ENCODE data around the gene APBB2.
"Not testable (repeated sequence)": the region's sequence is repeated elsewhere in the genome, so short reads cannot be mapped to it uniquely, and the experiment has no call there.

The APBB2 gene

DNA sequence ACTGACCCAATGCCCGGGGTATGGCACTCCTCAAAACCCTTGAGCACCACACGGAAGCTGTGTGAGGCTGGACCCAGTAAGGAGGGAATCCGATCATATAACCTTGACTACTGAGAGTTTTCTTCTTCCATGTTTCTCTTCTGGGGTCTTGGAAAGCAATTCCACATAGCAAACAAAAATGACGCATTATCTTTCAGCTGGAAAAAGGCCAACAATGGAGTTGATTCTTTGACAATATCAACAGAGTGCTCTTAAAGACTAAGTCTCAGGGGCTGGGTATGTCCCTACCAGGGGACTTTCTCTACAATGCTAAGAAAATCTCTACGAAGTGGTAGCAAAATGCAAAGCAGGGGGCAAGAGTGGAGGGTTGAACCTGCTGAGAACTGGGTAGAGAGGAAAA, 276.0 kb downstream of the APBB2 start:
- DNase-seq (ENCODE audit: low spot score) = no peak

GRCh38 chr4:40937140-40937725, 277.1 kb downstream of the APBB2 start:
- no peak for DNase-seq (ENCODE audit: low spot score)

GRCh38 chr4:40934676-40935075, 279.7 kb downstream of the APBB2 start:
- DNase-seq (ENCODE audit: low spot score) = no peak

DNA sequence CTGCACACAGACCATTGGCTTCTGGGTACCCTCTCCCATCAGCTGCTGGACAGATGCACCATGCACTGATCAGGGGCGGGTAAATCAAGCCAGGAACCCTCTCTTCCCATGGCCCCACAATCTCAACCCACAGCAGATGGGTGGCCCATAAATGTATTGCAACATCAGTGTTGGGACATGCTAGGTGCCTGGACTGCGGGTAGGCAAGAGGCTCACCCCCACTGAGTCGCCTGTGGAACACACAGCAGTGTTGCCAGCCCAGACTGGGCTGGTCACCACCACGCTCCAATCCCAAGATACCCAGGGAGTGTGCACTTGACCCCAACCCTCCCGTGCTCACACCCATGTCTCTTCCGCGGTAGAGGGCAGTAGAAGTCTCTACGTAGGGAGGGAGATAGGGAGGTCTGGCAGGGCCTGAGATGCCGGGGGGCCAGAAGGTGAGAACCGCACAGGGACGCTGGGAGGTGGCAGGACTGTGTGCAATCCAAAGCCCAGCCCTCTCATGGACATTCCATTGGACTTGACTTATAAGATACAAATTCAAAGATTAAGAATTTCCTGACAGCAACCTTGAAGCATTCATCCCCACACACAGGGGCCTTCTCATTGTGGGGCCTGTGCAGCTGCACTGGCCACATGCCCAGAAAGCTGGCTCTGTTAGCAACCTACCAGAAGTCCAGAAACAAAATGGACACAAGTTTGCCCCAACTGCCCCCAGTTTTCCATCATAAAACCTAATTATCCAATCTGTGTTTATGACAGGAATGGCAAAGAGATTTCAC, 280.9 kb downstream of the APBB2 start:
- no peak for DNase-seq (ENCODE audit: low spot score)

GRCh38 chr4:40931841-40932240, 282.5 kb downstream of the APBB2 start:
- DNase-seq (ENCODE audit: low spot score) = no peak

DNA sequence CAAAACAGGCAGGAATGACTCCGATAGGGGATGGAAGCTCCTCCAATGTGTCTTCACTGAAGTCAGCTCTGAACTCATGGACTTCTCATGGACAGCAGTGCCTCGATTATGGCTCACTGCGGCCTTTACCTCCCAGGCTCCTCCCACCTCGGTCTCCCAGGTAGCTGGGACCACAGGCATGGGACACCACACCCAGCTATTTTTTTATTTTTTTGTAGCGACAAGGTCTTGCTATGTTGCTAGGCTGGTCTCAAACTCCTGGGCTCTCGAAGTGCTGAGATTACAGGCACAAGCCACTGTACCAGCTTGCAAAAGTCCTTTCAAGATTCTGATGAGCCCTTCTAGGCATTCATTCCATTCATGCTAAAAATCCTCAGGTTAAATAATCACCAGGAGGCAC, 283.1 kb downstream of the APBB2 start:
- no peak for DNase-seq (ENCODE audit: low spot score)

DNA sequence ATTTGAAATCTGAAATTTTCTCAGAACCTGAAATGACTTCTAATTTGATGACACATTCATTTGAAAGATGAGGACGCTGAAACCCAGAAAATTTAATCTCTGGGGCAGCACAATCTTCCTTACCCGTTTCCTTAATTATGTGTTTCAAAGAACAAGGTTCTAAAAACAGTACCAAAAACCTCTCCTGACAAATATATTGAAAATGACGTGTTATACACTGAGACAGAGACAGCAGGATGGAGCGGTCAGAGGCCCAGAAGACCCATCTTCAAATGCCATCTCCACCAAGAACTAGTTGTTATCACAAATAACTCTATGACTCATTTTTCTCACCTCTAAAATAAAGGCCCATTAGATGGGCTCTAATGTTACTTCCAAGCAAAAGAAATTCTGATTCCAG, 287.3 kb downstream of the APBB2 start:
- DNase-seq (ENCODE audit: low spot score) = no peak

- no peak for DNase-seq (ENCODE audit: low spot score)
Observed at GRCh38 chr4:40924793-40925117, 289.6 kb downstream of the APBB2 start.

DNA sequence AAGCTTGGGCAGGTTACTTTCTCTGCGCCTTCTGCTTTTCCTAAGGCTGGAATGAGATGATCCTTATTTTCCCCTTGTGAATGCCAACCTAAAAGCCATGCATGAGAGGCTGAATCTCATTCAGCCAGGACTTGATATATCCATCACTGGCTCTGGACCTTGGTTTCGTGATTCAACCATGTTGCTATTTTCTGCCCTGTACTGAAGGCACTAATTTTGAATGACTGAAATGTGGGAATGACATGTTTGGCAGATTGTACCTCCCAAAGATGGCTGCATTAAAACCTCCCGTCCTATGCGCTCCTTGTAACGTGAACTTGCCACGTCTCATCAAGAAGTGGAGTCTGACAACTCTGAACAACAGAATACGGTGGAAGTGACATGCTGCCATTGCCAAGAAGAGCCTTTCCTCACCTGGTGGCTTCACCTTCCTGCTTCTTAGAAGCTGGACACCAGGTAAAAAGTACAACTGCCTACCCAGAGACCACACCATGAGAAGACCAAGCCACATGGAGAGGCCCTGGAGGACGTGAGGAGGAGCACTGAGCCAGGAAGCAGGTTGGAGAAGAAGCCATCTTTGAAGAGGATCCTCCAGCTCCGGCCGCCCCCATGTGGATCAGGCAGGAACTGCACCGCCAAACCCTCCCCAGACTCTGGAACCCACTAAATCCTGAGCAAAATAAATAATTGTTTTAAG, 290.1 kb downstream of the APBB2 start:
- DNase-seq (ENCODE audit: low spot score) = peak; percentile 89

DNA sequence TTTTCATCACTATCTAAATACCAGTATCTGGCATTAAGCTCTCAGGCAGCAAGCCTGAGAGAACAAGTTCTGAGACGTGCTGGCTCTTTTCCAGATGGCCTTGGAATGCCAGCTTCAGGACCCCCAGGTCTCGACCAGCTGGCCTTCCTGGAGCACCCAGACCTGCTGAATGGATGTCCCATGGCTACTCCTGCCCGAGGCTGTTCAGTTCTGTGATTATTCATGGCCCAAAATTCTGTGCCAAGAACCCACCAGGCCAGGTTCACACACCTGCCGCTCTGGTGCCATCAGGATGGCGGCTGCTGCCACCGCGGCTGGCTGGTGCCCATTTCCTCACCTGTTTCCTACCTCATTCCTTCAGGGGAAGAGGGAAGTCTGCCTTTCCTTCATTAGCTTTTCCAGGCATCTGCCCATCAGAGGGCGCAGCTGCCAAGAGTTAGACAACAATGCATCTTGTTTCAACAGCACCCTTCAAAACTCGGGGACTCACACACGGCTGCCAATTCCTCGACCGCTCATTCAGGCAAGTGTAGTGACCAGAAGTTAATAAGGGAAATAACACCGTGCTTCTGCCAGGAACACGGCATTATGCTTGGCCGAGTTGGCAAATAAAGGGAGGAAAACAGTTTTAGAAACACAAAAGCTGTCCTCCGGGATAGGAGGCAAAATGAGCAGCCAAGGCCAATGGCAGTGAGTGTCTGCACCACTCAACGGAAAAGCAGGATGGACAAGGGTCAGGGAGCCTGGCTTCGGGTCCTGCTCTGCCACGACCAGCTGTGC, 290.8 kb downstream of the APBB2 start:
- no peak for DNase-seq (ENCODE audit: low spot score)

DNA sequence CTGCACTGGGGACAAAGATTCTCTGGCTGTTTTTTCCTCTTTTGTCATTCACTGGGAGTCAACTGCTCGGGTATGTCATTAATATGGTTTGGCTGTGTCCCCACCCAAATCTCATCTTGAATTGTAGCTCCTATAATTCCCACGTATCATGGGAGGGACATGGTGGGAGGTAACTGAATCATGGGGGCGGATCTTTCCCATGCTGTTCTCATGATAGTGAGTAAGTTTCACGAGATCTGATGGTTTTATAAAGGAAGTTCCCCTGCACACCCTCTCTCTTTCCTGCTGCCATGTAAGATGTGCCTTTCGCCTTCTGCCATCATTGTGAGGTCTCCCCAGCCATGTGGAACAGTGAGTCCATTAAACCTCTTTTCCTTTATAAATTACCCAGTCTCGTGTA, 294.4 kb downstream of the APBB2 start:
- not testable (repeated sequence) for DNase-seq (ENCODE audit: low spot score)

- peak; percentile 75 for DNase-seq (ENCODE audit: low spot score)
Observed at GRCh38 chr4:40918330-40918729, 296.0 kb downstream of the APBB2 start.

- peak; percentile 38 for DNase-seq (ENCODE audit: low spot score)
Observed at GRCh38 chr4:40916880-40917279, 297.5 kb downstream of the APBB2 start.

DNA sequence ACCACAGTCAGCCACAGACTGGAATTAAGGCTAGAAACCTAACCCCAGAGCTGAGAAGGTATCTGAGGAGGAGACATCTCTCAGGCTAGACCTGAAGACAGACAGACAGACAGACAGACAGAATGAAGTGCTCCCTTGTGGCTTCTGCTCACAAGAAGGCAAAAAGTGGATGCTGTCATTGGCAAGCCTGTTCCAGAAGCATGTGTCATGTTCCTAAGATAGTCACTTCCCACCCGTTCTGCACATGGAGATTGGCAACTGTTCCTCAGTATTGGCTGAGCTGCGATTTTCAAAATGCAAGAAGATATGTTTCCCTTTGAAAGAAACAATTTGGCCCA, 298.2 kb downstream of the APBB2 start:
- peak; percentile 79 for DNase-seq (ENCODE audit: low spot score)

DNA sequence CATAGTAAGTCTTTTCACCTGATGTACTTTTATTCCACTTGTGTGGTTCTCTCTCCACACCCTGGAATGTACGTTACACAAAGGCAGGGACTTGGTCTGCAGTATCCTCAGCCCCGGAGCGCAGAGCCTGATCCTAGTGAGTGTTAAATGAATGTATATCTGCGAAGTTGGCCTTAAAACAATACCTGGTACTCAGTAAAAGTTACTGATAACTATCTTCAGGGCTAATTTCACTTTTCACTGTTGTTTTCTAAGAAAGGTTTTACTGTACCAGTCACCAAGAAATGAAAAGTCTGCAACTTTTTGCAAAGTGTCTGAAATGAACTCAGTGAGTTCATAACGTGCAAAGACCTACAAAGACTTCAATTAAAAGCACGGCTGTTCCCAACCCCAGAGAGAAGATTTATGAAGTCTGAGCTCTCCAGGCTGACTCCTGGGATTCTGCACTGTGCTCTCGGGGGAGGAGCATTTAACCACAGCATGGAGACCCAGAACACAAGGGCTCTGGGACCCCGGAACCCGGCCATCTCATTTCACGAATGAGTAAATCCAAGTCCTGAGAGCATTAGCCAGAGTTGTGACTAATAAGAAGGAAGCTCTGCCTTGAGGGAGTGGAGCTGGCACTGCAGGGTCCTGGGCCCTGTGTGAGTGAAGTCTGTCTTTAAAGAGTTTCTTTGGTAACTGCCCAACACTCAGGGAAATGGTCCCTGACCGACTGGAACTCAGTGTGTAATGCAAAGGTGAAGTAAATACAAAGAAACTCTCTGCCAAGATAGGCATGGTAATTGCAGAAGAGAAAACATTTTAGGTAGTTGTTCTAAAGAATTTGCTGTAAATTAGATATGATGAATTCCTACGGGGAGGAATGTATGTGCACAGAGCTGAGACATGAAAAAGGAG, 298.8 kb downstream of the APBB2 start:
- peak; percentile 61 for DNase-seq (ENCODE audit: low spot score)

GRCh38 chr4:40912460-40913184, 301.7 kb downstream of the APBB2 start:
- peak; percentile 31 for DNase-seq (ENCODE audit: low spot score)

DNA sequence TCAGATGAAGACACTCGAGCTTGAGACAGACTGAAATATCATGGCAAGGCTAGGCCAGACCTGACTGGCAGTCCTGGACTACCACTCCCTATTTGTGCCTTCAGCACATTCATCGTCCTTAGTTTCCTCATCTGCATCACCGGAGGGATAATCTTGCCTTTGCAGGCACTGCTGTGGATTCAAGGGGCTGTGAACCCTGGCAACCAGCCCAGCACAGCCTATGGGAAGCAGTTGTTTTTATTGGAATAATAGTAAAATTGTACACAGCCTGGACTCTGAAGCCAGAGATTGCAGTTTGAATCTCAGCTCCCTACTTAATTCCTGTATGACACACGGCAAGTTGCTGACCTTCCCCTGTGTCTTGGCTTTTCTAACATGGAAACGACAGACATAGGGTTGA, 303.6 kb downstream of the APBB2 start:
- no peak for DNase-seq (ENCODE audit: low spot score)

DNA sequence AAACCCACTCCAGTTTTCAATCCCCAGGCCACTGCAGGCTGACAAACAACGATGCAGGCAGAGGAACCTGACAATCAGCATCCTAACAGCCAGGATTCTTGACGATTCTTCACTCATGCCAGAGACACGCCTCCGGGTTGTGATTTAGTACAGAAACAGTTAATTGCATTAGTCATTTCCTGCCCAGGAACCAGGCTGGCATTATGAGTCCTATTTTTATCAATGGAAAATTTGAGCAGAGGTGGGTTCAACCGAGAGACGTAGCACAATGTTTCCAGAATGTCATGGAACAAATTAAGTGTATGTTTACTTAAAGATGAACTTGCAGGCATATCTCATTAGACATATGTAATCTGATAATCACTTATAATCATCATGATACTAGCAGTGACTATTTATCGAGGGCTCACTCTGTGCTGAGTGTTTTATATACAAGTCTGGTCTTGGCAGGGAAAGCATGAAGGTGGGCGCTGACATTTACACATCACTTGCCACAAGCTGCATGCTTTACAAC, 304.9 kb downstream of the APBB2 start:
- DNase-seq (ENCODE audit: low spot score) = peak; percentile 69

GRCh38 chr4:40908702-40909362, 305.5 kb downstream of the APBB2 start:
- DNase-seq (ENCODE audit: low spot score) = peak; percentile 88

GRCh38 chr4:40908297-40908696, 306.0 kb downstream of the APBB2 start:
- DNase-seq (ENCODE audit: low spot score) = no peak
